Esophagus muscularis mucosa (tissue), 4 donors: Measurements from ENCODE around the gene SLC9A6. TPM values are rescaled to one million over a fixed set of nuclear protein-coding genes. Genes with fewer than 3 reads are reported as not detected.
A peak's percentile ranks its signal among the peaks of the same experiment; 100 is the strongest.

Source experiments
- DNase-seq: peaks from one replicate; pipeline ENCODE4 v3.0.0-alpha.2; 2017; ENCODE audit errors: extremely low spot score
- H3K27ac ChIP-seq, 4 donors: fragments of 200-600 bp; sonication (generic); replicated peaks in 1 of 4; 1 replicate in 3 of 4; 2 replicates in 1 of 4; pipeline ENCODE4 v1.5.1; 2016 to 2019; ENCODE audit warnings: mild to moderate bottlenecking in 1 of 4
- H3K27me3 ChIP-seq, 4 donors: fragments of 200-600 bp; sonication (generic); one replicate each; pipeline versions ENCODE4 v1.5.1 to v1.6.0; 2016 to 2019
- H3K36me3 ChIP-seq, 4 donors: fragments of 200-600 bp; sonication (generic); one replicate each; pipeline ENCODE4 v1.5.1; 2016 to 2019
- H3K4me1 ChIP-seq, 4 donors: fragments of 200-600 bp; sonication (generic); one replicate each; pipeline ENCODE4 v1.5.1; 2016 to 2019
- H3K4me3 ChIP-seq, 4 donors: fragments of 200-600 bp; sonication (generic); 1 replicate in 2 of 4; 2 replicates in 2 of 4; pipeline ENCODE4 v1.5.1; 2016 to 2019; ENCODE audit warnings: mild to moderate bottlenecking in 4 of 4, moderate library complexity in 1 of 4
- H3K9me3 ChIP-seq, 4 donors: fragments of 200-600 bp; sonication (generic); 1 replicate in 3 of 4; 2 replicates in 1 of 4; pipeline ENCODE4 v1.5.1; 2016 to 2019
- EP300 ChIP-seq: sonication (generic); formaldehyde crosslinking; IDR thresholded peaks from one replicate; pipeline ENCODE4 v1.6.1; 2017; ENCODE audit warnings: antibody characterized with exemption
- POLR2A ChIP-seq: fragments of 450-650 bp; IDR thresholded peaks from one replicate; pipeline ENCODE4 v1.6.1; 2017; ENCODE audit warnings: antibody characterized with exemption, moderate library complexity, mild to moderate bottlenecking, low read depth
- POLR2AphosphoS5 ChIP-seq, 2 donors: sonication (generic); formaldehyde crosslinking; IDR thresholded peaks; one replicate each; pipeline ENCODE4 v1.6.1; 2017; ENCODE audit warnings: antibody characterized with exemption in 2 of 2
- WGBS: methylation state at CpG from one replicate; pipeline ENCODE4 v1.1.5; 2018; 5-methylcytosine and 5-hydroxymethylcytosine counted together
- intact Hi-C: fragments of 100-400 bp; cut with DNase I; formaldehyde crosslinking; loops from one replicate; pipeline ENCODE4 v1.15.1; 2023
- total RNA-seq, 4 donors: library from RNA; depleted of rRNA; stranded (reverse); fragments of >200 nt; gene quantifications; one replicate each; pipeline versions ENCODE4 v1.1.0 to v1.2.1, GENCODE V29; 2016
- TF ChIP-seq, protein P1 (sequence below), 3 experiments: fragments of 200-600 bp in 2 of 3; fragments of 450-650 bp in 1 of 3; sonication (generic) in 2 of 3; IDR thresholded peaks; one replicate each; pipeline ENCODE4 v1.5.1; 2017 to 2019; ENCODE audit warnings: antibody characterized with exemption in 3 of 3, mild to moderate bottlenecking in 2 of 3, moderate library complexity in 1 of 3

The SLC9A6 gene
- total RNA-seq, result 10 to 100 TPM; 12.9 to 17.4 (median 13.7) TPM

DNA sequence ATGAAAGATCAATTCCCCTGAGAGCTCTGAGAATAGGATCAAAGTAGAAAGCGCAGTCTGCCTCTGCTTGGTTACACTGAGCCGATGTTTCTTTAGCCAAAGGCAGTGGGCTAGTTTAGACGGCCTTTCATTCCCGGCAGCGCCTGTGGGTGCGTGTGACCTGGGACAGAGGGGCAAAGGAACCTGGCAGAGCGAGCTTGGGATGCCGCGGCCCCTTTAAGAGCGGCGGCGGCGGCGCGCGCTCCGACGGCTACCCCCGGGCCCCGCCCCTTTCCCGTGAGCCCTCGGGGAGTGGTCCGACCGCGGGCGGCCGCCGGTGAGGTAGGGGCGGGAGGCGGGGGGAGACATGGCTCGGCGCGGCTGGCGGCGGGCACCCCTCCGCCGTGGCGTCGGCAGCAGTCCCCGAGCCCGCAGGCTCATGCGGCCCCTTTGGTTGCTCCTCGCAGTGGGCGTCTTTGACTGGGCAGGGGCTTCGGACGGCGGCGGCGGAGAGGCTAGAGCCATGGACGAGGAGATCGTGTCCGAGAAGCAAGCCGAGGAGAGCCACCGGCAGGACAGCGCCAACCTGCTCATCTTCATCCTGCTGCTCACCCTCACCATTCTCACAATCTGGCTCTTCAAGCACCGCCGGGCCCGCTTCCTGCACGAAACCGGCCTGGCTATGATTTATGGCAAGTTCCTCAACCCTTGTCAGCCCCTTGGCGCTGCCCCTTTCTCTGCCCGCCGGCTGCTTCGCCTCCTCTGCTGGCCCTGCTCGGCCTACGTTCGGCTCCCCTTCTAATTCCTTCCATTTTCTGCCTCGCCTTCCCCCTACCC lies at the start of gene SLC9A6:
SLC9A6 (plus strand) TSS at position 279 of the 816 bp plus-strand sequence; CDS start at position 503, 224 bp downstream.
- TF ChIP-seq POLR2A (no peak), POLR2AphosphoS5 (IDR thresholded peaks at IDR 0.05) (peak; percentile 55 to 59)
- 27% methylated on average over 29 of the region's 68 CpGs for WGBS
- H3K4me3 ChIP-seq, result peak within 1 kb of the TSS; percentile 69 to 75 (median 71)
- H3K9me3 ChIP-seq, result no peaks in the 10 kb centered on the region
- no peaks in the 10 kb centered on the region for H3K36me3 ChIP-seq
- peak; percentile 92 for DNase-seq
- peaks cover 4 to 27% (median 20%) of the 10 kb centered on the region in 4 donors for H3K4me1 ChIP-seq
- intact Hi-C loops, result no loop called here
- H3K27me3 ChIP-seq, result no peaks in the 10 kb centered on the region
- H3K27ac ChIP-seq, result peak within 1 kb of the TSS; percentile 80 to 87 (median 81)

DNA sequence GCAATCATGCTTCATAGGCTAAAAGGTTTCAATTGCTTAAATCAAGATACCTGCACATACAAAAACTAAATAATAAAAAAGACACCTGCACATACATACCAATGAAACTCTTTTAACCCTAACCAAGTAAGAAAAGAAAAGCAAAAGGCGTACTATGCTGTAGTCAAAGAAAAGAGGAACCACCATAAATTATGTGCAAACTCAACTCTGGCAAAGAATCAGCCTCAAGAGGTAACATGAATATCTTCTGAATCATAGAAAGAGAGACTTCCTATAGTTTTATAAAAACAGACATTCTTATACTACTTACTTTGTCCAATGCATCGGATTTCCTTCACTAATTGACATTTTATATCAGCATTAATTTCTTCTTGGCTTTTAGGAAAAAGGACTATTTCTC lies 40.7 kb upstream of the SLC9A6 start:
- 66% methylated on average over 2 of the region's 2 CpGs for WGBS
- intact Hi-C loops, result no loop called here
- Histone ChIP-seq H3K4me3 (no peak overlapping the region), H3K36me3 (peaks cover 0 to 3% (median 1%) of the 10 kb centered on the region in 4 donors), H3K4me1 (no peaks in the 10 kb centered on the region), H3K9me3 (peaks cover 0 to 5% (median 0%) of the 10 kb centered on the region in 4 donors), H3K27me3 (no peaks in the 10 kb centered on the region), H3K27ac (no peak overlapping the region)
- TF ChIP-seq EP300 (no peak), POLR2A (no peak), POLR2AphosphoS5 (IDR thresholded peaks at IDR 0.05) (no peak)
- TF ChIP-seq, protein P1, sequence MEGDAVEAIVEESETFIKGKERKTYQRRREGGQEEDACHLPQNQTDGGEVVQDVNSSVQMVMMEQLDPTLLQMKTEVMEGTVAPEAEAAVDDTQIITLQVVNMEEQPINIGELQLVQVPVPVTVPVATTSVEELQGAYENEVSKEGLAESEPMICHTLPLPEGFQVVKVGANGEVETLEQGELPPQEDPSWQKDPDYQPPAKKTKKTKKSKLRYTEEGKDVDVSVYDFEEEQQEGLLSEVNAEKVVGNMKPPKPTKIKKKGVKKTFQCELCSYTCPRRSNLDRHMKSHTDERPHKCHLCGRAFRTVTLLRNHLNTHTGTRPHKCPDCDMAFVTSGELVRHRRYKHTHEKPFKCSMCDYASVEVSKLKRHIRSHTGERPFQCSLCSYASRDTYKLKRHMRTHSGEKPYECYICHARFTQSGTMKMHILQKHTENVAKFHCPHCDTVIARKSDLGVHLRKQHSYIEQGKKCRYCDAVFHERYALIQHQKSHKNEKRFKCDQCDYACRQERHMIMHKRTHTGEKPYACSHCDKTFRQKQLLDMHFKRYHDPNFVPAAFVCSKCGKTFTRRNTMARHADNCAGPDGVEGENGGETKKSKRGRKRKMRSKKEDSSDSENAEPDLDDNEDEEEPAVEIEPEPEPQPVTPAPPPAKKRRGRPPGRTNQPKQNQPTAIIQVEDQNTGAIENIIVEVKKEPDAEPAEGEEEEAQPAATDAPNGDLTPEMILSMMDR (IDR thresholded peaks at IDR 0.05), result no peak
- DNase-seq, result no peak

DNA sequence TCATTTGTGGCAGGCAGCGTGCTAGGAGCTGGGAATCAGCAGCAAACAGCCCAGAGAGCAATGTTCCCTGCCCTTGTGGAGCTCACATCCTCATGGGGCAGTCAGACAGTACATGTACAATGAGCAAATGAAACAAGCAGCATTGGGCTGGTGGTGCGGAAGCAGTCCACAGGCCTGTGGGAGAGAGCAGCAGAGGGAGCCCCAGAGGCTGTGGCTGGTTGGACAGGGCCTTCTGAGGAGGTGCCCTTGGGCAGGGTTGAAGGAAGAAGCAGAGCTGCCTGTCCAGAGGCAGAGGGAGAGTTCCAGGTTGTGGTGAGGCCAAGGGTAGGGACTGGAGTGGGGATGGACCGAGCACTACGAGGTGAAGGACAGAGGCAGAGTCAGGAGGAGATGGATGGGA lies 33.9 kb upstream of the SLC9A6 start:
- Histone ChIP-seq H3K4me3 (no peak overlapping the region), H3K27ac (no peak overlapping the region), H3K4me1 (no peaks in the 10 kb centered on the region), H3K9me3 (no peaks in the 10 kb centered on the region), H3K36me3 (no peaks in the 10 kb centered on the region), H3K27me3 (no peaks in the 10 kb centered on the region)
- DNase-seq, result no peak
- intact Hi-C loops, result no loop called here
- TF ChIP-seq EP300 (no peak), POLR2A (no peak), POLR2AphosphoS5 (IDR thresholded peaks at IDR 0.05) (no peak)
- TF ChIP-seq, protein P1 (IDR thresholded peaks at IDR 0.05), result no peak
- 64% methylated on average over 4 of the region's 4 CpGs for WGBS

GRCh38 chrX:135973025-135973547 lies 12.1 kb upstream of the SLC9A6 start:
- no peak for DNase-seq
- H3K27ac ChIP-seq, result peak overlapping the region; percentile 89 to 93 (median 92)
- H3K9me3 ChIP-seq, result no peaks in the 10 kb centered on the region
- TF ChIP-seq EP300, result no peak
- TF ChIP-seq, protein P1 (IDR thresholded peaks at IDR 0.05), result no peak
- TF ChIP-seq POLR2A, result no peak
- TF ChIP-seq POLR2AphosphoS5 (IDR thresholded peaks at IDR 0.05), result no peak
- H3K4me1 ChIP-seq, result peaks cover 6 to 28% (median 21%) of the 10 kb centered on the region in 4 donors
- WGBS, result 29% methylated on average over 9 of the region's 10 CpGs
- H3K4me3 ChIP-seq, result peak overlapping the region; percentile 63 to 82 (median 68)
- H3K36me3 ChIP-seq, result no peaks in the 10 kb centered on the region
- H3K27me3 ChIP-seq, result peaks cover 0 to 4% (median 0%) of the 10 kb centered on the region in 4 donors
- intact Hi-C loops, result loop anchor here (5.0 kb wide), 1 partner anchor 524 kb away; the partner anchor contains the start of gene HTATSF1

GRCh38 chrX:135973548-135974278 lies 11.5 kb upstream of the SLC9A6 start, which contains the start of gene MMGT1:
Gene MMGT1, minus strand, starts transcription at chrX:135973988. Its CDS starts 313 bp downstream, at chrX:135973675.
- TF ChIP-seq, protein P1 (IDR thresholded peaks at IDR 0.05), result peak in 1 of 3 experiments; percentile 25
- TF ChIP-seq EP300 (no peak), POLR2AphosphoS5 (IDR thresholded peaks at IDR 0.05) (peak; percentile 61 to 80)
- intact Hi-C loops, result loop anchor here (5.0 kb wide), 1 partner anchor 524 kb away; the partner anchor contains the start of gene HTATSF1
- Histone ChIP-seq H3K27me3 (peaks cover 0 to 4% (median 0%) of the 10 kb centered on the region in 4 donors), H3K4me3 (peak within 1 kb of the TSS; percentile 63 to 82 (median 68)), H3K36me3 (no peaks in the 10 kb centered on the region), H3K27ac (peak within 1 kb of the TSS; percentile 89 to 93 (median 92)), H3K4me1 (peaks cover 6 to 28% (median 21%) of the 10 kb centered on the region in 4 donors), H3K9me3 (no peaks in the 10 kb centered on the region)
- DNase-seq, result peak; percentile 95
- WGBS, result 58% methylated on average over 35 of the region's 65 CpGs
